BLaER1 (cell line): ENCODE measurements around the gene PCDHGA5.
"Not testable (repeated sequence)": the region's sequence is repeated elsewhere in the genome, so short reads cannot be mapped to it uniquely, and the experiment has no call there.

Source experiments
- H3K27ac ChIP-seq: shearing (Covaris generic); formaldehyde crosslinking; 2 replicates; pipeline ENCODE4 v1.8.1; 2022
- H3K27me3 ChIP-seq: shearing (Covaris generic); formaldehyde crosslinking; 2 replicates; pipeline ENCODE4 v1.8.1; 2022
- H3K36me3 ChIP-seq: shearing (Covaris generic); formaldehyde crosslinking; 2 replicates; pipeline ENCODE4 v1.8.1; 2022
- H3K4me1 ChIP-seq: shearing (Covaris generic); formaldehyde crosslinking; 2 replicates; pipeline ENCODE4 v1.8.1; 2022
- H3K4me2 ChIP-seq: shearing (Covaris generic); formaldehyde crosslinking; 2 replicates; pipeline ENCODE4 v1.8.1; 2022
- H3K4me3 ChIP-seq: shearing (Covaris generic); formaldehyde crosslinking; 2 replicates; pipeline ENCODE4 v1.8.1; 2022
- H3K9ac ChIP-seq: shearing (Covaris generic); formaldehyde crosslinking; 2 replicates; pipeline ENCODE4 v1.8.1; 2022
- H3K9me3 ChIP-seq: shearing (Covaris generic); formaldehyde crosslinking; 2 replicates; pipeline ENCODE4 v1.8.1; 2022
- H4K20me1 ChIP-seq: shearing (Covaris generic); formaldehyde crosslinking; 2 replicates; pipeline ENCODE4 v1.8.1; 2022
- Cebpa-rat ChIP-seq: shearing (Covaris generic); IDR thresholded peaks from 2 replicates; pipeline ENCODE4 v1.8.1; 2022

PCDHGA5 gene

DNA sequence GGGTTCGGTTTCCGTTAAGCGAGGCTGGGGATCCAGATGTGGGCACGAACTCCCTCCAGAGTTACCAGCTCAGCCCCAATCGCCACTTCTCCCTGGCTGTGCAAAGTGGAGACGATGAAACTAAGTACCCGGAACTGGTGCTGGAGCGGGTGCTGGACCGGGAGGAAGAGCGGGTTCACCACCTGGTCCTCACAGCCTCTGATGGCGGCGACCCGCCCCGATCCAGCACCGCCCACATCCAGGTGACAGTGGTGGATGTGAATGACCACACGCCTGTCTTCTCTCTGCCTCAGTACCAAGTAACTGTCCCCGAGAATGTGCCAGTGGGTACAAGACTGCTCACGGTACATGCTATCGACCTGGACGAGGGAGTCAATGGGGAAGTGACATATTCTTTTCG is 19.4 kb downstream of the PCDHGA5 start:
- H3K36me3 ChIP-seq = no peaks in the 10 kb centered on the region
- H3K4me2 ChIP-seq = no peak overlapping the region
- no peak overlapping the region for H3K4me3 ChIP-seq
- H3K9me3 ChIP-seq = peaks cover 35% of the 10 kb centered on the region
- TF ChIP-seq Cebpa-rat = no peak
- no peak overlapping the region for H3K27ac ChIP-seq
- no peaks in the 10 kb centered on the region for H3K27me3 ChIP-seq
- H3K4me1 ChIP-seq = no peaks in the 10 kb centered on the region
- no peak overlapping the region for H3K9ac ChIP-seq
- H4K20me1 ChIP-seq = no peaks in the 10 kb centered on the region

DNA sequence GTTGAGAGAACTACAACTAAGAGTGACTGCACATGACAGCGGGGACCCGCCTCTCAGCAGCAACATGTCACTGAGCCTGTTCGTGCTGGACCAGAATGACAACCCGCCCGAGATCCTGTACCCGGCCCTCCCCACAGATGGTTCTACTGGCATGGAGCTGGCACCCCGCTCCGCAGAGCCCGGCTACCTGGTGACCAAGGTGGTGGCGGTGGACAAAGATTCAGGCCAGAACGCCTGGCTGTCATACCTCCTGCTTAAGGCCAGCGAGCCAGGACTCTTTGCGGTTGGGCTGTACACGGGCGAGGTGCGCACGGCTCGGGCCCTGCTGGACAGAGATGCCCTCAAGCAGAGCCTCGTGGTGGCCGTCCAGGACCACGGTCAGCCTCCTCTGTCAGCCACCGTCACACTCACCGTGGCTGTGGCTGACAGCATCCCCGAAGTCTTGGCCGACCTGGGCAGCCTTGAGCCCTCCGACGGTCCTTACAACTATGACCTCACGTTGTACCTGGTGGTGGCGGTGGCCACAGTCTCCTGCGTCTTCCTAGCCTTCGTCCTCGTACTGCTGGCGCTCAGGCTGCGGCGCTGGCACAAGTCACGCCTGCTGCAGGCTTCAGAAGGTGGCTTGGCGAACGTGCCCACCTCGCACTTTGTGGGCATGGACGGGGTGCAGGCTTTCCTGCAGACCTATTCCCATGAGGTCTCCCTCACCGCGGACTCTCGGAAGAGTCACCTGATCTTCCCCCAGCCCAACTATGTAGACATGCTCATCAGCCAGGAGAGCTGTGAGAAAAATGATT is 20.7 kb downstream of the PCDHGA5 start:
- Histone ChIP-seq H3K4me2 (no peak overlapping the region), H3K27ac (no peak overlapping the region), H4K20me1 (no peaks in the 10 kb centered on the region), H3K36me3 (no peaks in the 10 kb centered on the region), H3K4me1 (no peaks in the 10 kb centered on the region), H3K9ac (no peak overlapping the region), H3K4me3 (no peak overlapping the region), H3K9me3 (peaks cover 48% of the 10 kb centered on the region), H3K27me3 (no peaks in the 10 kb centered on the region)
- TF ChIP-seq Cebpa-rat = no peak

DNA sequence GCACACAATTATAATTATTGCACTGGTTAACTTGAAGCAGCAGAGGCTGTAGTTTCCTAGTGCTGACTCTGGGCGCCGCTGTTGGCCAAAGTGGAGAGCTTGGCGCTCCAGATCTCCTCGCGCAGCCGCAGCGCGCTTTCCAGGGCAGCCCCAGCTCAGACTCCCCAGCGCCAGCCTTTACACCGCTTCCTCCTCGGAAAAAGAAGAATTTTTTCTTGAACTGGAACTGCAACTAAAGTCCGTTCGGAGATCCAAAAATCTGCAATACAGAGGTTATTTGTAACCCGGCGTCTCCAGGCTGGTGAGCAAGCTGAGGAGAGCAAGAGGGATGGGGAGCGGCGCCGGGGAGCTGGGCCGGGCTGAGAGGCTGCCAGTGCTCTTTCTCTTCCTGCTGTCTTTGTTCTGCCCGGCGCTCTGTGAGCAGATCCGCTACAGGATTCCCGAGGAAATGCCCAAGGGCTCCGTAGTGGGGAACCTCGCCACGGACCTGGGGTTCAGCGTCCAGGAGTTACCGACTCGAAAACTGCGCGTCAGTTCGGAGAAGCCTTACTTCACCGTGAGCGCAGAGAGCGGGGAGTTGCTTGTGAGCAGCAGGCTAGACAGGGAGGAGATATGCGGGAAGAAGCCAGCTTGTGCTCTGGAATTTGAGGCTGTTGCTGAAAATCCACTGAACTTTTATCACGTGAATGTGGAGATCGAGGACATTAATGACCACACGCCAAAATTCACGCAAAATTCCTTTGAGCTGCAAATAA is 23.8 kb downstream of the PCDHGA5 start, which contains the start of gene PCDHGB4:
TSS of gene PCDHGB4 (plus strand) at position 142 of the 755 bp plus-strand sequence. CDS start at position 329, 187 bp downstream.
- not testable (repeated sequence) for H3K4me1 ChIP-seq, H3K4me3 ChIP-seq, H3K27ac ChIP-seq, H4K20me1 ChIP-seq, H3K4me2 ChIP-seq, H3K36me3 ChIP-seq, H3K27me3 ChIP-seq, H3K9ac ChIP-seq
- peaks cover 49% of the 10 kb centered on the region for H3K9me3 ChIP-seq

DNA sequence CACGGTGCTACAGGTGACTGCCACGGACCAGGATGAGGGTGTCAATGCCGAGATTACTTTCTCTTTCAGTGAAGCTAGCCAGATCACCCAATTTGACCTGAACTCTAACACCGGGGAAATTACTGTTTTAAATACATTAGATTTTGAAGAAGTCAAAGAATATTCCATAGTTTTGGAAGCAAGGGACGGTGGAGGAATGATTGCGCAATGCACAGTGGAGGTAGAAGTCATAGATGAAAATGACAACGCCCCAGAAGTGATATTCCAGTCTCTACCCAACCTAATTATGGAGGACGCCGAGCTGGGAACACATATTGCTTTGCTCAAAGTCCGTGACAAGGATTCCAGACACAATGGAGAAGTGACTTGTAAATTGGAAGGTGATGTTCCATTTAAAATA is 24.7 kb downstream of the PCDHGA5 start:
- Histone ChIP-seq H3K4me3 (no peak overlapping the region), H3K4me1 (no peaks in the 10 kb centered on the region), H3K9ac (no peak overlapping the region), H3K36me3 (no peaks in the 10 kb centered on the region), H4K20me1 (no peaks in the 10 kb centered on the region), H3K27ac (no peak overlapping the region), H3K9me3 (peaks cover 50% of the 10 kb centered on the region), H3K27me3 (no peaks in the 10 kb centered on the region), H3K4me2 (no peak overlapping the region)
- TF ChIP-seq Cebpa-rat = peak; percentile 93

DNA sequence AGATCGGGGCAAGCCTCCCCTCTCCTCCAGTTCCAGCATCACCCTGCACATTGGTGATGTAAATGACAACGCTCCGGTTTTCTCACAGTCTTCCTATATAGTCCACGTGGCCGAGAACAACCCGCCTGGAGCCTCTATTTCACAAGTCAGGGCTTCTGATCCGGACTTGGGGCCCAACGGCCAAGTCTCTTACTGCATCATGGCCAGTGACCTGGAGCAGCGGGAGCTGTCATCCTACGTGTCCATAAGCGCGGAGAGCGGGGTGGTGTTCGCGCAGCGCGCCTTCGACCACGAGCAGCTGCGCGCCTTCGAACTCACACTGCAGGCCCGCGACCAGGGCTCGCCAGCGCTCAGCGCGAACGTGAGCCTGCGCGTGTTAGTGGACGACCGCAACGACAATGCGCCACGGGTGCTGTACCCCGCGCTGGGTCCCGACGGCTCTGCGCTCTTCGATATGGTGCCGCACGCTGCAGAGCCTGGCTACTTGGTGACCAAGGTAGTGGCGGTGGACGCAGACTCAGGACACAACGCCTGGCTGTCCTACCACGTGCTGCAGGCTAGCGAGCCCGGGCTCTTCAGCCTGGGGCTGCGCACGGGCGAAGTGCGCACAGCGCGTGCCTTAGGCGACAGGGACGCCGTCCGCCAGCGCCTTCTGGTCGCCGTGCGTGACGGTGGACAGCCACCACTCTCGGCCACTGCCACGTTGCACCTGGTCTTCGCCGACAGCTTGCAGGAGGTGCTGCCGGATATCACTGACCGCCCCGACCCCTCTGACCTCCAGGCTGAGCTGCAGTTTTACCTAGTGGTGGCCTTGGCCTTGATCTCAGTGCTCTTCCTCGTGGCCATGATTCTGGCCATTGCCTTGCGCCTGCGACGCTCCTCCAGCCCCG is 25.4 kb downstream of the PCDHGA5 start:
- Histone ChIP-seq H4K20me1 (no peaks in the 10 kb centered on the region), H3K9ac (no peak overlapping the region), H3K27me3 (no peaks in the 10 kb centered on the region), H3K36me3 (no peaks in the 10 kb centered on the region), H3K4me3 (no peak overlapping the region), H3K4me2 (no peak overlapping the region), H3K27ac (no peak overlapping the region), H3K9me3 (peaks cover 50% of the 10 kb centered on the region), H3K4me1 (no peaks in the 10 kb centered on the region)
- TF ChIP-seq Cebpa-rat = no peak

DNA sequence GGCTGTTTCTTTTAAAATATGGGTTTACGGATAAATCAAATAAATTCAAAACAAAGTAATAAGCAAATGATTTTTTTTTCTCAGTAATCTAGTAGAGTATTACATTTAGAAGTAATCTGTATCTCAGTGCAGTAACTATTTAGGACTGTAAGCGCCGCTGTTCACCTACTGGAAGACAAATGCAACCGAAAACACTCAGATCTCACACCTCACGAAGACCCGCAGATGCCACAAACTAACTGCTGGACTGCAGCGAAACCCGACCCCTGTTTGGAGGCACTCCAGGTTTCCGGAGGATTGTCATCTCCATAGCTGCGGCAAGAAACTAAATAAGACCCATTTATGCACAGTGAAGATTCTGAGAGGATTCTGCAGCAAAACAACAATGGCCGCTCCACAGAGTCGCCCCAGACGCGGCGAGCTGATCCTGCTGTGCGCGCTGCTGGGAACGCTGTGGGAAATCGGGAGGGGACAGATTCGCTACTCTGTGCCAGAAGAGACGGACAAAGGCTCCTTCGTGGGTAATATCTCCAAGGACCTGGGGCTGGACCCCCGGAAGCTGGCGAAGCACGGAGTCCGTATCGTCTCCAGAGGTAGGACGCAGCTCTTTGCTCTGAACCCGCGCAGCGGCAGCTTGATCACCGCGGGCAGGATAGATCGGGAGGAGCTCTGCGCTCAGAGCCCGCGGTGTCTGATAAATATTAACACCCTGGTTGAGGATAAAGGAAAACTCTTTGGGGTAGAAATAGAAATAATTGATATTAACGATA is 28.7 kb downstream of the PCDHGA5 start, which contains the start of gene PCDHGA8:
TSS of gene PCDHGA8 (plus strand) at position 205 of the 770 bp plus-strand sequence. CDS start at position 386, 181 bp downstream.
- no peak within 1 kb of the TSS for H3K4me2 ChIP-seq
- TF ChIP-seq Cebpa-rat = no peak
- peaks cover 51% of the 10 kb centered on the region for H3K9me3 ChIP-seq
- H3K27ac ChIP-seq = no peak within 1 kb of the TSS
- no peaks in the 10 kb centered on the region for H3K27me3 ChIP-seq
- H3K4me1 ChIP-seq = no peaks in the 10 kb centered on the region
- H4K20me1 ChIP-seq = no peaks in the 10 kb centered on the region
- no peaks in the 10 kb centered on the region for H3K36me3 ChIP-seq
- no peak within 1 kb of the TSS for H3K9ac ChIP-seq
- no peak within 1 kb of the TSS for H3K4me3 ChIP-seq

DNA sequence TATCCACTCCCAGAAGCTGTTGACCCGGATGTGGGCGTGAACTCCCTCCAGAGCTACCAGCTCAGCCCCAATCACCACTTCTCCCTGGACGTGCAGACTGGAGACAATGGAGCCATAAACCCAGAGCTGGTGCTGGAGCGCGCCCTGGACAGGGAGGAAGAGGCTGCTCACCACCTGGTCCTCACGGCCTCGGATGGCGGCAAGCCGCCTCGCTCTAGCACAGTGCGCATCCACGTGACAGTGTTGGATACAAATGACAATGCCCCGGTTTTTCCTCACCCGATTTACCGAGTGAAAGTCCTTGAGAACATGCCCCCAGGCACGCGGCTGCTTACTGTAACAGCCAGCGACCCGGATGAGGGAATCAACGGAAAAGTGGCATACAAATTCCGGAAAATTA is 29.3 kb downstream of the PCDHGA5 start:
- Histone ChIP-seq H3K36me3 (no peaks in the 10 kb centered on the region), H3K4me2 (no peak overlapping the region), H3K27ac (no peak overlapping the region), H3K9ac (no peak overlapping the region), H3K4me1 (no peaks in the 10 kb centered on the region), H3K4me3 (no peak overlapping the region), H3K9me3 (peaks cover 52% of the 10 kb centered on the region), H3K27me3 (no peaks in the 10 kb centered on the region), H4K20me1 (no peaks in the 10 kb centered on the region)
- no peak for TF ChIP-seq Cebpa-rat

DNA sequence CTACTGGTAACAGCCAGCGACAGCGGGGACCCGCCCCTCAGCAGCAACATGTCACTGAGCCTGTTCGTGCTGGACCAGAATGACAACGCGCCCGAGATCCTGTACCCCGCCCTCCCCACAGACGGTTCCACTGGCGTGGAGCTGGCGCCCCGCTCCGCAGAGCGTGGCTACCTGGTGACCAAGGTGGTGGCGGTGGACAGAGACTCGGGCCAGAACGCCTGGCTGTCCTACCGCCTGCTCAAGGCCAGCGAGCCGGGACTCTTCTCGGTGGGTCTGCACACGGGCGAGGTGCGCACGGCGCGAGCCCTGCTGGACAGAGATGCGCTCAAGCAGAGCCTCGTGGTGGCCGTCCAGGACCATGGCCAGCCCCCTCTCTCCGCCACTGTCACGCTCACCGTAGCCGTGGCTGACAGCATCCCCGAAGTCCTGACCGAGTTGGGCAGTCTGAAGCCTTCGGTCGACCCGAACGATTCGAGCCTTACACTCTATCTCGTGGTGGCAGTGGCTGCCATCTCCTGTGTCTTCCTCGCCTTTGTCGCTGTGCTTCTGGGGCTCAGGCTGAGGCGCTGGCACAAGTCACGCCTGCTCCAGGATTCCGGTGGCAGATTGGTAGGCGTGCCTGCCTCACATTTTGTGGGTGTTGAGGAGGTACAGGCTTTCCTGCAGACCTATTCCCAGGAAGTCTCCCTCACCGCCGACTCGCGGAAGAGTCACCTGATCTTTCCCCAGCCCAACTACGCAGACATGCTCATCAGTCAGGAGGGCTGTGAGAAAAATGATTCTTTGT is 30.6 kb downstream of the PCDHGA5 start:
- H3K36me3 ChIP-seq, H4K20me1 ChIP-seq, H3K27me3 ChIP-seq, H3K4me2 ChIP-seq, H3K4me1 ChIP-seq, H3K9ac ChIP-seq, H3K4me3 ChIP-seq, H3K27ac ChIP-seq: not testable (repeated sequence)
- H3K9me3 ChIP-seq = peaks cover 52% of the 10 kb centered on the region

DNA sequence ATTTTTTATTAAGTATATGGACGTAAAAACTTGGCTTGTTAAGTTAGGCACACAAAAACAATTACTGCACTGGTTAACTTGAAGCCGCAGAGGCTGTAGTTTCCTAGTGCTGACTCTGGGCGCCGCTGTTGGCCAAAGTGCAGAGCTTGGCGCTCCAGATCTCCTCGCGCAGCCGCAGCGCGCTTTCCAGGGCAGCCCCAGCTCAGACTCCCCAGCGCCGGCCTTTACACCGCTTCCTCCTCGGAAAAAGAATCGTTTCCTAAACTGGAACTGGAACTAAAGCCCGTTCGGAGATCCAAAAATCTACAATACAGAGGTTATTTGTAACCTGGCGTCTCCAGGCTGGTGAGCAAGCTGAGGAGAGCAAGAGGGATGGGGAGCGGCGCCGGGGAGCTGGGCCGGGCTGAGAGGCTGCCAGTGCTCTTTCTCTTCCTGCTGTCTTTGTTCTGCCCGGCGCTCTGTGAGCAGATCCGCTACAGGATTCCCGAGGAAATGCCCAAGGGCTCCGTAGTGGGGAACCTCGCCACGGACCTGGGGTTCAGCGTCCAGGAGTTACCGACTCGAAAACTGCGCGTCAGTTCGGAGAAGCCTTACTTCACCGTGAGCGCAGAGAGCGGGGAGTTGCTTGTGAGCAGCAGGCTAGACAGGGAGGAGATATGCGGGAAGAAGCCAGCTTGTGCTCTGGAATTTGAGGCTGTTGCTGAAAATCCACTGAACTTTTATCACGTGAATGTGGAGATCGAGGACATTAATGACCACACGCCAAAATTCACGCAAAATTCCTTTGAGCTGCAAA is 34.0 kb downstream of the PCDHGA5 start, which contains the start of gene PCDHGB5:
TSS of gene PCDHGB5 (plus strand) at position 192 of the 796 bp plus-strand sequence. CDS start at position 373, 181 bp downstream.
- H3K9me3 ChIP-seq = peaks cover 58% of the 10 kb centered on the region
- not testable (repeated sequence) for H3K9ac ChIP-seq, H3K36me3 ChIP-seq, H3K27me3 ChIP-seq, H3K27ac ChIP-seq, H3K4me2 ChIP-seq, H4K20me1 ChIP-seq, H3K4me1 ChIP-seq, H3K4me3 ChIP-seq
